ENCODE results near the gene NAA20. TPM values are rescaled to one million over a fixed set of nuclear protein-coding genes. Genes with fewer than 3 reads are reported as not detected.

NAA20 gene
- total and polyA plus RNA-seq, 2 of the 13 experiments (the other 11 are each of a cell fraction or from before 2014, with no cell fraction given): 81.9 to 82.8 TPM

GRCh38 chr20:20017001-20017843, at the start of gene NAA20 (continued):
- TF ChIP-seq, protein P1, sequence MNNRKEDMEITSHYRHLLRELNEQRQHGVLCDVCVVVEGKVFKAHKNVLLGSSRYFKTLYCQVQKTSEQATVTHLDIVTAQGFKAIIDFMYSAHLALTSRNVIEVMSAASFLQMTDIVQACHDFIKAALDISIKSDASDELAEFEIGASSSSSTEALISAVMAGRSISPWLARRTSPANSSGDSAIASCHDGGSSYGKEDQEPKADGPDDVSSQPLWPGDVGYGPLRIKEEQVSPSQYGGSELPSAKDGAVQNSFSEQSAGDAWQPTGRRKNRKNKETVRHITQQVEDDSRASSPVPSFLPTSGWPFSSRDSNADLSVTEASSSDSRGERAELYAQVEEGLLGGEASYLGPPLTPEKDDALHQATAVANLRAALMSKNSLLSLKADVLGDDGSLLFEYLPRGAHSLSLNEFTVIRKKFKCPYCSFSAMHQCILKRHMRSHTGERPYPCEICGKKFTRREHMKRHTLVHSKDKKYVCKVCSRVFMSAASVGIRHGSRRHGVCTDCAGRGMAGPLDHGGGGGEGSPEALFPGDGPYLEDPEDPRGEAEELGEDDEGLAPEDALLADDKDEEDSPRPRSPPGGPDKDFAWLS (CRISPR knock-in tag; IDR thresholded peaks at IDR 0.05; ENCODE audit: borderline replicate concordance): peak; percentile 65; the same call in 1 of the 2 replicates
- TF ChIP-seq SRY (CRISPR knock-in tag; IDR thresholded peaks at IDR 0.05): peak; percentile 99
- no peak for TF ChIP-seq NPAS2 (CRISPR knock-in tag; IDR thresholded peaks at IDR 0.05; ENCODE audit: borderline replicate concordance)
- peak; percentile 15; the same call in 1 of the 2 replicates for TF ChIP-seq KLF9 (CRISPR knock-in tag; IDR thresholded peaks at IDR 0.05; ENCODE audit: low read depth)
- TF ChIP-seq, protein P2, sequence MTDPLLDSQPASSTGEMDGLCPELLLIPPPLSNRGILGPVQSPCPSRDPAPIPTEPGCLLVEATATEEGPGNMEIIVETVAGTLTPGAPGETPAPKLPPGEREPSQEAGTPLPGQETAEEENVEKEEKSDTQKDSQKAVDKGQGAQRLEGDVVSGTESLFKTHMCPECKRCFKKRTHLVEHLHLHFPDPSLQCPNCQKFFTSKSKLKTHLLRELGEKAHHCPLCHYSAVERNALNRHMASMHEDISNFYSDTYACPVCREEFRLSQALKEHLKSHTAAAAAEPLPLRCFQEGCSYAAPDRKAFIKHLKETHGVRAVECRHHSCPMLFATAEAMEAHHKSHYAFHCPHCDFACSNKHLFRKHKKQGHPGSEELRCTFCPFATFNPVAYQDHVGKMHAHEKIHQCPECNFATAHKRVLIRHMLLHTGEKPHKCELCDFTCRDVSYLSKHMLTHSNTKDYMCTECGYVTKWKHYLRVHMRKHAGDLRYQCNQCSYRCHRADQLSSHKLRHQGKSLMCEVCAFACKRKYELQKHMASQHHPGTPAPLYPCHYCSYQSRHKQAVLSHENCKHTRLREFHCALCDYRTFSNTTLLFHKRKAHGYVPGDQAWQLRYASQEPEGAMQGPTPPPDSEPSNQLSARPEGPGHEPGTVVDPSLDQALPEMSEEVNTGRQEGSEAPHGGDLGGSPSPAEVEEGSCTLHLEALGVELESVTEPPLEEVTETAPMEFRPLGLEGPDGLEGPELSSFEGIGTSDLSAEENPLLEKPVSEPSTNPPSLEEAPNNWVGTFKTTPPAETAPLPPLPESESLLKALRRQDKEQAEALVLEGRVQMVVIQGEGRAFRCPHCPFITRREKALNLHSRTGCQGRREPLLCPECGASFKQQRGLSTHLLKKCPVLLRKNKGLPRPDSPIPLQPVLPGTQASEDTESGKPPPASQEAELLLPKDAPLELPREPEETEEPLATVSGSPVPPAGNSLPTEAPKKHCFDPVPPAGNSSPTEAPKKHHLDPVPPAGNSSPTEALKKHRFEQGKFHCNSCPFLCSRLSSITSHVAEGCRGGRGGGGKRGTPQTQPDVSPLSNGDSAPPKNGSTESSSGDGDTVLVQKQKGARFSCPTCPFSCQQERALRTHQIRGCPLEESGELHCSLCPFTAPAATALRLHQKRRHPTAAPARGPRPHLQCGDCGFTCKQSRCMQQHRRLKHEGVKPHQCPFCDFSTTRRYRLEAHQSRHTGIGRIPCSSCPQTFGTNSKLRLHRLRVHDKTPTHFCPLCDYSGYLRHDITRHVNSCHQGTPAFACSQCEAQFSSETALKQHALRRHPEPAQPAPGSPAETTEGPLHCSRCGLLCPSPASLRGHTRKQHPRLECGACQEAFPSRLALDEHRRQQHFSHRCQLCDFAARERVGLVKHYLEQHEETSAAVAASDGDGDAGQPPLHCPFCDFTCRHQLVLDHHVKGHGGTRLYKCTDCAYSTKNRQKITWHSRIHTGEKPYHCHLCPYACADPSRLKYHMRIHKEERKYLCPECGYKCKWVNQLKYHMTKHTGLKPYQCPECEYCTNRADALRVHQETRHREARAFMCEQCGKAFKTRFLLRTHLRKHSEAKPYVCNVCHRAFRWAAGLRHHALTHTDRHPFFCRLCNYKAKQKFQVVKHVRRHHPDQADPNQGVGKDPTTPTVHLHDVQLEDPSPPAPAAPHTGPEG (CRISPR knock-in tag; IDR thresholded peaks at IDR 0.05): peak; percentile 93
- TF ChIP-seq HIVEP1 (CRISPR knock-in tag; IDR thresholded peaks at IDR 0.05): peak; percentile 70
- TF ChIP-seq TAF15 (IDR thresholded peaks at IDR 0.05; ENCODE audit: low read depth, low read length, poor library complexity, severe bottlenecking): peak; percentile 93
- TF ChIP-seq SP140L (CRISPR knock-in tag; IDR thresholded peaks at IDR 0.05; ENCODE audit: borderline replicate concordance): peak; percentile 77; the same call in 1 of the 2 replicates
- no peak for TF ChIP-seq CEBPB (IDR thresholded peaks at IDR 0.05; ENCODE audit: borderline replicate concordance, low read depth, low read length)
- peak; percentile 81; the same call in 1 of the 2 replicates for TF ChIP-seq ZNF20 (CRISPR knock-in tag; IDR thresholded peaks at IDR 0.05)
- 0 out of 2 replicates have a peak, but pooled peaks have one; percentile 47 for TF ChIP-seq AFF4 (CRISPR knock-in tag; IDR thresholded peaks at IDR 0.05)
- TF ChIP-seq MLLT10 (CRISPR knock-in tag; IDR thresholded peaks at IDR 0.05): no peak
- peak; percentile 33; the same call in 1 of the 2 replicates for TF ChIP-seq ZNF652 (CRISPR knock-in tag; IDR thresholded peaks at IDR 0.05; ENCODE audit: borderline replicate concordance, low read depth)
- TF ChIP-seq, protein P3, sequence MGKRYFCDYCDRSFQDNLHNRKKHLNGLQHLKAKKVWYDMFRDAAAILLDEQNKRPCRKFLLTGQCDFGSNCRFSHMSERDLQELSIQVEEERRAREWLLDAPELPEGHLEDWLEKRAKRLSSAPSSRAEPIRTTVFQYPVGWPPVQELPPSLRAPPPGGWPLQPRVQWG (CRISPR knock-in tag; IDR thresholded peaks at IDR 0.05; ENCODE audit: borderline replicate concordance, low read depth): peak; percentile 26; the same call in 1 of the 2 replicates
- TF ChIP-seq ZNF263 (CRISPR knock-in tag; IDR thresholded peaks at IDR 0.05): peak; percentile 57
